Stimulated activated CD8-positive, alpha-beta memory T cell treated with anti-CD3 and anti-CD28 coated beads, Interleukin-15, amount 100 ng/mL, for 1 hour (primary cell): Measurements from ENCODE around the gene LYZL4.

ENCODE experiments used
- DNase-seq: peaks from one replicate; pipeline ENCODE4 v3.0.0-alpha.2; 2020; ENCODE audit warnings: low read depth

Gene LYZL4

DNA sequence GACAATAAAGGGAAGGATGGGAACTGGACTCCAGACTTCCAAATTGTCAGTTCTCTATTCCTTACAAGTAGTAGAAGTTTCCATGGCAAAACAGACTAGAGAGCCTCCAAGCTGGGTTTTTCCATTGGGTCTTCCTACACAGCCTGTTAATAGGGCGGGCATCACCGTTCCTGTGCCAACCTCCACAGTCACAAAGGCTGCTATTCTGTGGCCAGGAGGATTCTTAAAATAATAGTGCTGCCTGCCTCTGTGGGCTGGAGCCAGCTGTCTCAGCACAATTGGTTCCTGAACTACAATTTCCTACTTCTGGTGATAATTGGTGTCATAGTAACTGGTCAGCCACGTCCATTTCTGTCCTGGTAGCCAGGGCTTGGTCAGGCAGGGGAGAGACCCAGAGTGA, 38.6 kb downstream of the LYZL4 start:
- DNase-seq = no peak

DNA sequence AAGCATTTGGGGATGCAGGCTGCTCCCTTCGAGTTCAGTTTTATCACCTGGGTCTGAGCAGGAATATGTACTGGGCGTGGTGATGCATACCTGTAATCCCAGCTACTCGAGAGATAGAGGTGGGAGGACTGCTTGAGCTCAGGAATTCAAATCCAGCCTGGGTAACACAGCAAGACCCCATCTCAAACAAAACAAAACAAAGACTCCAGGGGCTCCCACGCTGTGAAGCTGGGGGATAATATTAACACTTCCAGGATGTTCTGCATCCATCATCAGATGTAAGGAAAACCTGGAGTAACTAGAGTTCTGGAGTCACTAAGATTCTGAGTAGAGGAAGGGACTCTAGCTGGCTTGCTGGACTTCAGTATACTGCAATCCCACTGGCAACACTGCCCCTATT, 40.6 kb downstream of the LYZL4 start:
- no peak for DNase-seq

DNA sequence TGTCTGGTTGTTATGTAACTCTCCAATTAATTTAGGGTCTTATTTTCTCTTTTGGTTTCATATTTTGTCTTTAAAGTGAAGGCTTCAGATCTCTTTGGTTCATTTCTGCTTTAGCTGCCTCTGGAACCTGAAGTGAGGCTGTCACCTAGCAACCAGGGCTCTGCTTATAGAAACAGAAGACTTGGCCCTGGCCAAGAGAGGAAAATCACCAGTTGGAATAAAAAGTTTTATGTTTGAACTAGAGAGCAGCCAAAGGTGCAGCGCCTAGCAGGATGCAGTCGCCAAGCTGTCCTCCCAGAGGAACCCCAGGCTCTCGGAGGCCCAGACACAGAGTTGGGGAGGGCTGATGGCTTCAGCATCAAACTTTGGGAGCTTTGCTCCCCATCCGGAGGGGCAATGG, 41.1 kb downstream of the LYZL4 start:
- DNase-seq = no peak

DNA sequence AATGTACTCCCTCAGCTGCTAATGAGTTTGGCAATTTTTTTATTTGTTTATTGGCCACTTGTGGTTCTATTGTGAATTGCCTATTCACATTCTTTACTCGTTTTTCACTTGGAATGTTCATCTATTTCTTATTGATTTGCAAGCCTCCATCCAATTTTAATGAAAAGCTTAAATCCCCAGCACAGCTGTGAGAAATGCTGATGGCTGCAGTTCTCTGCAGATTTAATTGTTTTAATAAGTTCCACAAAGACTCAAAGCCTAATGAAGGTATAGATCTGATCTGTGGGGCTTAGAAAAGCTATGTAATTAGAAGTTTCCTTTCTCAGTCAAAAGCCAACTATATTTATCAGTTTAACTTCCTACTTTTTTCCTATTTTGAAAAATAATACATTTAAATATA, 41.5 kb downstream of the LYZL4 start:
- no peak for DNase-seq

DNA sequence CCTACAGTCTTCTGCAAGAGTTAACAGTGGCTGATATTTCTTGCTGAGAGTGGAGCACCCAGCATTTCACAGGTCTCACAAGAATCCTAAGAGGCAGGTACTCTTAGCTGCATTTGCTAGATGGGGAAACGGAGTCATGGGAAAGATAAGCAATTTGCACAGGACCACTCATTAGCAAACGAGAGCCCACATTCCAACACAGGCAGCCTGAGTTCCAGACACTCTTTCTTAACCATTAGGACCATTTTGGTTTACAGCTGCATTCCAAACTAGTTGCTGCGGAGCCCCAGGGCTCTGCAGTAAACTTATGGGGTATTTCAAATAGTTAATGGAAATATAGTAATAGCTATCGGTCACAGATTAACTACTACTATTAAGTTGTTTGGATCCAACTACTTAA, 42.5 kb downstream of the LYZL4 start:
- no peak for DNase-seq

DNA sequence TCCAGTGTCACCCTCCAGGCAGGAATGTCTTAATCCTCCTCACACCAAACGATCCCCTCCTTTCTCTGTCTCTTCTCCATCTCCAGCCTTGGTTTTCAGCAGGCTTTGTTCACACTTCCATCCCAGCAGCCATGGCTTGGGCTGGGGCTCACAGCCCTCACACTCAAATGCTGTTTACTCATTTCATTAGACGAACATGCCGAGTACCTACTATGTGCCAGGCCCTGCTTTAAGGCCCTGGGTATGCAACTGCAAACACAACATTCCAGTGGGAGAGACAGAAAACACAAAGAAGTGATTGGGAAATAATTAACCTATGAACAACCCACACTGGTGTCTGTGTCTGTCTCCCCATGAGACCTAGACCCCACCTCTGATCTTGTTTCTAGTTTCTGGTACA, 43.9 kb downstream of the LYZL4 start:
- no peak for DNase-seq

DNA sequence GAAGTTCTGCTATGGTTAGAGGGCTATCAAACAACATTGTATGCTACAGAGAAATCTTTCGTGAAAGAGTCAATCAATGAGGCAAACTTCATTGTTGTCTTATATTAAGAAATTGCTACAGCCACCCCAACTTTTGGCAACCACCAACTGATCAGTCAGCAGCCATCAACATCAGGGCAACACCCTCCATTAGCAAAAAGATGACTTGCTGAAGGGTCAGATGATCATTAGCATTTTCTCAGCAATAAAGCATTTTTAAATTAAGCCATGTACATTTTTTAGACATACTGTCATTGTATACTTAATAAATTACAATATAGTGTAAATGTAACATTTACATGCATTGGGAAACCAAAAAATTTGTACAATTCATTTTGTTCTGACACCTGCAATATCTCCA, 53.1 kb downstream of the LYZL4 start:
- no peak for DNase-seq

DNA sequence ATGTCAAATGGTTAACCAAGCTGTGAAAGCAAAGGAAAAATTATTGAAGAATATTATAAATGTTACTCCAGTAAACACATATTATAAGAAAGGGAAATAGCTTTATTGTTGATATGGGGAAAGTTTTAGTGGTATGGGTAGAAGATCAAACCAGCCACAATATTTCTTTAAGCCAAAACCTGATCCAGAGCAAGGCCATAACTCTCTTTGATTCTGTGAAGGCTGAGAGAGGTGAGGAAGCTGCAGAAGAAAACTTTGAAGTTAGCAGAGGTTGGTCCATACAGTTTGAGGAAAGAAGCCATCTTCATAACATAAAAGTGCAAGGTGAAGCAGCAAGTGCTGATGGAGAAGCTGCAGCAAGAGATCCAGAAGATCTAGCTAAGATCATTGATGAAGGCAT, 54.8 kb downstream of the LYZL4 start:
- no peak for DNase-seq

DNA sequence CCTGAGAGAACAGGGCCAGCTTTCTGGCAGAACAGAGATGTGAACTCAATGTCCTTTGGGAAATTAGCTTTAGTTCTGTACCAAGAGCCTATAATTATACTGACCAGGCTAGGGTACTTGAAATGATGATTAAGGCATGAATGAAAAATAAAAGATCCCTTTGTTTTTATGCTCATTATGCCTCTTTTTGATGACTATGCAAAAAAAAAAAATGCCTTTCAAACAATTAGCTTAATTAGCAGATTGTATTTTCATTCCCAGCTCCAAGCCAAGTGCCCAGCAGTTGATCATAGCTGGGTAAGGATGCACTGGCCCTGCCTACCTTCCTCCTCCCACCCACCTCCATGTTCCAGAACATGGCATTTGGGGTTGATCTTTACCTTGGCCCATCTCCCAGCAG, 56.8 kb downstream of the LYZL4 start:
- no peak for DNase-seq

DNA sequence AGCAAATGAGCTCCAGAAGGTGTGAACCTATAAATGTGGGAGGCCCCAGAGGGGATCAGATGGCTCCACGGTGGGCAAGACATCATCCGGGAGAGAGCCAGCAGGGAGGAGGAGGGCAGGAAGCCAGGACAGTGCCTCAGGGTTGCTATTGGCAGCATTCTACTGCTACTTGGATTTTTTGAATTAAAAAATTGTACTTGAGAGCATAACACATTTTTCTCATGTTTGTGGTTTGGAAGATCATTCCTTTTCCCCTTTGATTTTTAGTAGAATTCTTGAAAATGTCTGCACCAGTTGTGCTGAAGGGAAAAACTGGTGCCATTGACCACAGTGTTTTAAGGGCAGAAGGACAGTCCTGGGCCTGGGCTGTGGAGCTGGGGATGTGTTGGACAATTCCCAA, 59.2 kb downstream of the LYZL4 start:
- no peak for DNase-seq

DNA sequence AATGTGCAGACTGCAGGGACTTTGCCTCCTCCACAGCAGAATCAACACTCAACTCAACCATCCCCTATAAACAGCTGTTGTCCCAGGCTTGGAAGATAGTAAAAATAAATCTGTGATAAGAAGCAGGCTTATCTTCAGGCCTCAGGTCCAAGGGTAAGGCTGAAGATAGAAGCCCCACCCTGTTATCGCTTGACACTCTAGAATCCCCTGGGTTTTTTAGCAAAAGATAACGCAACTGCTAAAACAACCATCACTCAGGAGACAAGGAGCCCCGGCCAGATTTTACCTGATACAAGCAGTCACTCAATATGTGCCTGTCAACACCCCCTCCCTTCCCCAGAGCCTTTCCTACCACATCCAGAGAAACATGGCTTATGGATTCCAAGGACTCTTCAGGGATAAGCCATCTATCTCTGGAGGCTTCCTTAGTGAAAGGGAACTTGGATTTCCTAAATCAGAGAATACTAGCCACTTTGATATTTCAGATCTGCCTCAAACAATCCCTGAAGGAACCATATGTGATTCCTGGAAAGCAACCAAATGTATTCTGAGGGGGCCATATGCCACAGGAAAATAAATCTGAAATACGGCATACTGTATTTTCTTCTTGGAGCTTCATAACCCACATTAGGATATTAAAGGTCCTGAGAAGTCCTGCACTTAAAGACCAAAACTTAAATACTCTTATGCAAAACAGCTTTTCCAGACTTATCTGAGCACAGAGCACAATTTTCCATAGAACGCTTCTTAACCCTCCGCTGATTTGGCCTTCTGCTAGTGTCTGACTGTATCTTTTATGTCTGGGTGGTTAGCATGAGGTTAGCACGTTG, 60.4 kb downstream of the LYZL4 start:
- DNase-seq = no peak

DNA sequence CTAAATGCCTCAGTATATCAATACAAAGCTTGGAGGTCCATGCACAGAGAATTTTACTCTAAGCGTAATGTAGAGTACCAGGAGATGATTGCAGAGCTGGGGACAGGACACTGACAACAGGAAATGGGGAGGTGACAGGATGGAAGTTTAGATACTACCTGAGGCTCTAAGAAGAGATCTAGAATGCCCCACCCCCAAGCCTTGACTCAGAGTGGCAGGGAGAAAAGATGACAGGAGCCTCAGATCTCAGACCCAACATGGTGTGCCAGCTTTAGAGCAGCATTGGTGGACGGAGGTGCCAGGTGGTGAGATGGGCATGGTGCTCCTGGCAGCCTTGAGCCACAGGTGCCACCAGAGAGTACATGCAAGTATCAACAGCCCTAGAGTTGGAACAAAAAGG, 62.5 kb downstream of the LYZL4 start:
- DNase-seq = no peak
